H9 (cell line): ENCODE measurements around the gene SH3TC1. TPM values are rescaled to one million over a fixed set of nuclear protein-coding genes. Genes with fewer than 3 reads are reported as not detected.
A peak's percentile ranks its signal among the peaks of the same experiment; 100 is the strongest.

Experiments
- DNase-seq: peaks from one replicate; pipeline ENCODE4 v3.0.0-alpha.2; 2017
- H2AFZ ChIP-seq: one replicate; pipeline ENCODE4 v1.6.1; 2013; ENCODE audit warnings: mild to moderate bottlenecking, low read length, control low read depth, moderate library complexity
- H2AK5ac ChIP-seq: 2 replicates; pipeline ENCODE4 v1.6.1; 2013; ENCODE audit warnings: low read length, control low read depth, mixed read lengths; ENCODE audit not compliant: insufficient read length
- H2BK120ac ChIP-seq: one replicate; pipeline ENCODE4 v1.6.1; 2013; ENCODE audit warnings: low read depth, mild to moderate bottlenecking, low read length, control low read depth, inconsistent platforms; ENCODE audit not compliant: poor library complexity, severe bottlenecking
- H2BK12ac ChIP-seq: 2 replicates; pipeline ENCODE4 v1.6.1; 2013; ENCODE audit warnings: low read length, control low read depth, mixed read lengths, low read depth; ENCODE audit not compliant: insufficient read length
- H2BK15ac ChIP-seq: 2 replicates; pipeline ENCODE4 v1.6.1; 2013; ENCODE audit warnings: low read depth, low read length, control low read depth
- H2BK20ac ChIP-seq: one replicate; pipeline ENCODE4 v1.6.1; 2013; ENCODE audit warnings: low read depth, mild to moderate bottlenecking, low read length, control low read depth, inconsistent platforms; ENCODE audit not compliant: poor library complexity, severe bottlenecking
- H2BK5ac ChIP-seq: 2 replicates; pipeline ENCODE4 v1.6.1; 2013; ENCODE audit warnings: low read length, control low read depth, mixed read lengths; ENCODE audit not compliant: insufficient read length
- H3K14ac ChIP-seq: 2 replicates; pipeline ENCODE4 v1.6.1; 2013; ENCODE audit warnings: low read length, control low read depth; ENCODE audit not compliant: insufficient read depth
- H3K18ac ChIP-seq: 2 replicates; pipeline ENCODE4 v1.6.1; 2013; ENCODE audit warnings: low read depth, mild to moderate bottlenecking, mixed read lengths, low read length, control low read depth; ENCODE audit not compliant: insufficient read length
- H3K23ac ChIP-seq: 2 replicates; pipeline ENCODE4 v1.6.1; 2013; ENCODE audit warnings: low read length, control low read depth, mixed read lengths, low read depth; ENCODE audit not compliant: insufficient read length
- H3K23me2 ChIP-seq: 2 replicates; pipeline ENCODE4 v1.6.1; 2013; ENCODE audit warnings: low read depth, mild to moderate bottlenecking, mixed read lengths, low read length, control low read depth; ENCODE audit not compliant: insufficient read length, poor library complexity, severe bottlenecking
- H3K27ac ChIP-seq: 2 replicates; pipeline ENCODE4 v1.5.1; 2013; ENCODE audit warnings: low read length, control low read depth, mixed read lengths, low read depth; ENCODE audit not compliant: insufficient read length
- H3K27me3 ChIP-seq: 2 replicates; pipeline ENCODE4 v1.6.1; 2013; ENCODE audit warnings: low read length, control low read depth, inconsistent platforms; ENCODE audit not compliant: insufficient read depth
- H3K4ac ChIP-seq: 2 replicates; pipeline ENCODE4 v1.6.1; 2013; ENCODE audit warnings: low read depth, mild to moderate bottlenecking, control low read depth, inconsistent platforms, low read length, moderate library complexity
- H3K4me1 ChIP-seq: 2 replicates; pipeline ENCODE4 v1.6.1; 2013; ENCODE audit warnings: low read length, control low read depth, inconsistent platforms; ENCODE audit not compliant: insufficient read depth
- H3K4me2 ChIP-seq: 2 replicates; pipeline ENCODE4 v1.6.1; 2013; ENCODE audit warnings: low read length, control low read depth, mixed read lengths; ENCODE audit not compliant: insufficient read length, insufficient read depth
- H3K56ac ChIP-seq: 2 replicates; pipeline ENCODE4 v1.6.1; 2013; ENCODE audit warnings: low read depth, mild to moderate bottlenecking, mixed read lengths, low read length, control low read depth; ENCODE audit not compliant: insufficient read length
- H3K79me1 ChIP-seq: 2 replicates; pipeline ENCODE4 v1.6.1; 2013; ENCODE audit warnings: low read depth, mild to moderate bottlenecking, moderate library complexity, low read length, control low read depth, inconsistent platforms; ENCODE audit not compliant: insufficient read depth, poor library complexity, severe bottlenecking
- H3K79me2 ChIP-seq: 2 replicates; pipeline ENCODE4 v1.6.1; 2013; ENCODE audit warnings: low read length, control low read depth, inconsistent platforms; ENCODE audit not compliant: insufficient read depth
- H3K9ac ChIP-seq: 2 replicates; pipeline ENCODE4 v1.6.1; 2013; ENCODE audit warnings: low read length, control low read depth, mixed read lengths; ENCODE audit not compliant: insufficient read length; ENCODE audit errors: extremely low read depth
- H3K9me3 ChIP-seq: one replicate; pipeline ENCODE4 v1.6.1; 2013; ENCODE audit warnings: low read depth, low read length, inconsistent platforms; ENCODE audit not compliant: control insufficient read depth
- H3T11ph ChIP-seq: one replicate; pipeline ENCODE4 v1.6.1; 2013; ENCODE audit warnings: mild to moderate bottlenecking, low read length, control low read depth, inconsistent platforms
- H4K20me1 ChIP-seq: one replicate; pipeline ENCODE4 v1.6.1; 2013; ENCODE audit not compliant: control insufficient read depth, insufficient read length, insufficient read depth
- H4K5ac ChIP-seq: 2 replicates; pipeline ENCODE4 v1.6.1; 2013; ENCODE audit warnings: low read depth, mild to moderate bottlenecking, mixed read lengths, low read length, control low read depth; ENCODE audit not compliant: insufficient read length
- H4K8ac ChIP-seq: replicated peaks from 2 replicates; pipeline ENCODE4 v1.6.1; 2013; ENCODE audit warnings: low read length, control low read depth, mixed read lengths, low read depth; ENCODE audit not compliant: insufficient read length
- H4K91ac ChIP-seq: 2 replicates; pipeline ENCODE4 v1.6.1; 2013; ENCODE audit warnings: low read depth, mild to moderate bottlenecking, moderate library complexity, mixed read lengths, low read length, control low read depth; ENCODE audit not compliant: insufficient read length
- H3K27ac Mint-ChIP-seq, 3 experiments: 2 replicates in 2 of 3; 3 replicates in 1 of 3; pipeline ENCODE4 v1.8.0; 2020 to 2021; ENCODE audit warnings: mixed read lengths in 3 of 3, mild to moderate bottlenecking in 1 of 3, moderate library complexity in 1 of 3
- H3K27me3 Mint-ChIP-seq: 2 replicates; pipeline ENCODE4 v1.8.0; 2021; ENCODE audit warnings: low read depth, mild to moderate bottlenecking, moderate library complexity, mixed read lengths
- H3K36me3 Mint-ChIP-seq, 3 experiments: 2 replicates in 2 of 3; 3 replicates in 1 of 3; pipeline ENCODE4 v1.8.0; 2020 to 2021; ENCODE audit warnings: low read depth in 3 of 3, mixed read lengths in 3 of 3; ENCODE audit not compliant: insufficient read depth in 1 of 3
- H3K4me1 Mint-ChIP-seq, 2 experiments: 2 replicates each; pipeline ENCODE4 v1.8.0; 2020; ENCODE audit warnings: mixed read lengths in 2 of 2
- H3K4me3 Mint-ChIP-seq, 2 experiments: 2 replicates in 1 of 2; 3 replicates in 1 of 2; pipeline ENCODE4 v1.8.0; 2020 to 2021; ENCODE audit warnings: mild to moderate bottlenecking in 2 of 2, mixed read lengths in 2 of 2, moderate library complexity in 1 of 2
- H3K9me3 Mint-ChIP-seq, 2 experiments: 2 replicates in 1 of 2; 3 replicates in 1 of 2; pipeline ENCODE4 v1.8.0; 2020; ENCODE audit warnings: mild to moderate bottlenecking in 2 of 2, mixed read lengths in 2 of 2, moderate library complexity in 1 of 2
- CTCF ChIP-seq: fragments of 200-600 bp; sonication (generic); conservative IDR thresholded peaks from 3 replicates; pipeline ENCODE4 v1.8.0; 2021; ENCODE audit warnings: antibody characterized with exemption, mild to moderate bottlenecking
- WGBS: extraction: QIAGEN DNeasy Blood & Tissue Kit; methylation state at CpG from one replicate; pipeline ENCODE4 v1.1.7; 2013; ENCODE audit warnings: missing lambda C conversion rate, low lambda C conversion rate, mixed read lengths; ENCODE audit not compliant: insufficient read length; ENCODE audit errors: extremely low coverage; 5-methylcytosine and 5-hydroxymethylcytosine counted together
- total RNA-seq: library from RNA; stranded (reverse); gene quantifications from 2 replicates; pipeline ENCODE4 v1.2.1, GENCODE V29; 2021

SH3TC1 gene
- total RNA-seq, 1 experiment from 2014 or later, result 0.74 TPM

- no peak within 1 kb of the TSS for H2BK20ac ChIP-seq
Measured at GRCh38 chr4:8269535-8270417, 70.7 kb downstream of the SH3TC1 start, which contains the start of gene HTRA3. Gene HTRA3 (plus strand): TSS chr4:8269754. CDS start chr4:8269969, 215 bp downstream.

More at GRCh38 chr4:8269535-8270417, 70.7 kb downstream of the SH3TC1 start, which contains the start of gene HTRA3:
- Histone ChIP-seq H3K4ac (no peak within 1 kb of the TSS), H3T11ph (no peak within 1 kb of the TSS), H2AK5ac (no peak within 1 kb of the TSS), H2BK15ac (no peak within 1 kb of the TSS), H3K4me1 (no peaks in the 10 kb centered on the region), H2BK5ac (no peak within 1 kb of the TSS), H2BK120ac (no peak within 1 kb of the TSS), H3K79me2 (no peaks in the 10 kb centered on the region), H3K4me2 (peak within 1 kb of the TSS; percentile 5), H4K8ac (no peak within 1 kb of the TSS), H2AFZ (no peak within 1 kb of the TSS), H4K5ac (no peak within 1 kb of the TSS), H3K56ac (no peak within 1 kb of the TSS), H2BK12ac (no peak within 1 kb of the TSS), H3K18ac (no peak within 1 kb of the TSS), H3K9ac (no peak within 1 kb of the TSS), H3K27me3 (peaks cover 9% of the 10 kb centered on the region; the same call in 1 of the 2 replicates), H3K27ac (no peak within 1 kb of the TSS), H3K23me2 (peaks cover 4% of the 10 kb centered on the region), H4K20me1 (no peaks in the 10 kb centered on the region), H3K79me1 (no peaks in the 10 kb centered on the region), H3K9me3 (no peaks in the 10 kb centered on the region), H3K14ac (no peak within 1 kb of the TSS), H4K91ac (no peak within 1 kb of the TSS), H3K23ac (no peak within 1 kb of the TSS)
- no peaks in the 10 kb centered on the region; a peak in 1 of 7 replicates for H3K36me3 Mint-ChIP-seq
- peaks cover 0 to 11% of the 10 kb centered on the region in 2 experiments; a peak in 2 of 4 replicates for H3K4me1 Mint-ChIP-seq
- TF ChIP-seq CTCF, result no peak
- no peaks in the 10 kb centered on the region for H3K9me3 Mint-ChIP-seq
- DNase-seq, result peak; percentile 68
- peak within 1 kb of the TSS; percentile 49 to 72 for H3K4me3 Mint-ChIP-seq
- H3K27ac Mint-ChIP-seq, result no peak within 1 kb of the TSS
- H3K27me3 Mint-ChIP-seq, result peaks cover 38% of the 10 kb centered on the region
- no CpG with 5 or more reads among the region's 111 CpGs for WGBS
